Stimulated activated CD4-positive, alpha-beta T cell treated with anti-CD3 and anti-CD28 coated beads, Interleukin-12 subunit alpha, Interleukin-12 subunit beta, amount 100 ng/mL, for 48 hours (primary cell): ENCODE results near the gene SHISA7.
"Not testable (repeated sequence)": the region's sequence is repeated elsewhere in the genome, so short reads cannot be mapped to it uniquely, and the experiment has no call there.

ENCODE experiments used
- DNase-seq, 3 donors: peaks; one replicate each; pipeline ENCODE4 v3.0.0-alpha.2; 2020; ENCODE audit warnings: low read depth in 2 of 3, low spot score in 1 of 3

The SHISA7 gene

GRCh38 chr19:55448175-55448490 lies 5.0 kb upstream of the SHISA7 start:
- DNase-seq = not testable (repeated sequence)

- no peak for DNase-seq
These were observed 4.5 kb upstream of the SHISA7 start for GRCh38 chr19:55447421-55448174.

- DNase-seq = no peak
These were observed 3.0 kb upstream of the SHISA7 start for GRCh38 chr19:55446060-55446459.

GRCh38 chr19:55444646-55445045 lies 1.5 kb upstream of the SHISA7 start:
- DNase-seq = no peak

- DNase-seq = no peak
These were observed 852 bp upstream of the SHISA7 start for GRCh38 chr19:55443824-55444480.

- DNase-seq = no peak
These were observed 633 bp downstream of the SHISA7 start for GRCh38 chr19:55442372-55442961.

GRCh38 chr19:55441692-55442321 lies 1.3 kb downstream of the SHISA7 start:
- no peak for DNase-seq

GRCh38 chr19:55441319-55441691 lies 1.8 kb downstream of the SHISA7 start:
- no peak for DNase-seq

GRCh38 chr19:55440411-55441105 lies 2.5 kb downstream of the SHISA7 start:
- no peak for DNase-seq

- DNase-seq = no peak
These were observed 4.0 kb downstream of the SHISA7 start for GRCh38 chr19:55439052-55439451.

GRCh38 chr19:55437410-55437809 lies 5.7 kb downstream of the SHISA7 start:
- DNase-seq = no peak

- no peak for DNase-seq
These were observed 6.3 kb downstream of the SHISA7 start for GRCh38 chr19:55436847-55437246.

- no peak for DNase-seq
These were observed 8.1 kb downstream of the SHISA7 start for GRCh38 chr19:55435020-55435419.

GRCh38 chr19:55434356-55434919 lies 8.7 kb downstream of the SHISA7 start:
- no peak for DNase-seq

GRCh38 chr19:55433292-55433691 lies 9.8 kb downstream of the SHISA7 start:
- DNase-seq = no peak

GRCh38 chr19:55432241-55432959 lies 10.7 kb downstream of the SHISA7 start:
- DNase-seq = no peak

GRCh38 chr19:55431183-55431582 lies 11.9 kb downstream of the SHISA7 start:
- no peak for DNase-seq

- no peak for DNase-seq
These were observed 17.1 kb downstream of the SHISA7 start for GRCh38 chr19:55426042-55426441.

- no peak for DNase-seq
These were observed 18.6 kb downstream of the SHISA7 start for GRCh38 chr19:55424518-55424917.

- DNase-seq = no peak
These were observed 19.7 kb downstream of the SHISA7 start for GRCh38 chr19:55423225-55424005.
